ENCODE results near the gene EBP.

Gene EBP

GRCh38 chrX:48491809-48492208 is 29.8 kb upstream of the EBP start:
- no peak for DNase-seq (ENCODE audit: low read depth)
- no peak overlapping the region for H3K4me3 ChIP-seq (ENCODE audit: low read depth, low read length)
- TF ChIP-seq CTCF (IDR thresholded peaks at IDR 0.05; ENCODE audit: low read depth, low read length, missing control alignments) = no peak

GRCh38 chrX:48492293-48492910 is 29.2 kb upstream of the EBP start:
- no peak for TF ChIP-seq CTCF (IDR thresholded peaks at IDR 0.05; ENCODE audit: low read depth, low read length, missing control alignments)
- H3K4me3 ChIP-seq (ENCODE audit: low read depth, low read length) = no peak overlapping the region
- DNase-seq (ENCODE audit: low read depth) = no peak

- no peak overlapping the region for H3K4me3 ChIP-seq (ENCODE audit: low read depth, low read length)
- DNase-seq (ENCODE audit: low read depth) = no peak
- no peak for TF ChIP-seq CTCF (IDR thresholded peaks at IDR 0.05; ENCODE audit: low read depth, low read length, missing control alignments)
Measured at GRCh38 chrX:48493890-48494364, 27.7 kb upstream of the EBP start.

GRCh38 chrX:48496660-48497059 is 24.9 kb upstream of the EBP start:
- H3K4me3 ChIP-seq (ENCODE audit: low read depth, low read length) = no peak overlapping the region
- no peak for TF ChIP-seq CTCF (IDR thresholded peaks at IDR 0.05; ENCODE audit: low read depth, low read length, missing control alignments)
- DNase-seq (ENCODE audit: low read depth) = no peak

- no peak overlapping the region for H3K4me3 ChIP-seq (ENCODE audit: low read depth, low read length)
- TF ChIP-seq CTCF (IDR thresholded peaks at IDR 0.05; ENCODE audit: low read depth, low read length, missing control alignments) = no peak
- no peak for DNase-seq (ENCODE audit: low read depth)
Measured at GRCh38 chrX:48497871-48498270, 23.7 kb upstream of the EBP start.

GRCh38 chrX:48498374-48498809 is 23.2 kb upstream of the EBP start:
- no peak for DNase-seq (ENCODE audit: low read depth)
- TF ChIP-seq CTCF (IDR thresholded peaks at IDR 0.05; ENCODE audit: low read depth, low read length, missing control alignments) = no peak
- no peak overlapping the region for H3K4me3 ChIP-seq (ENCODE audit: low read depth, low read length)

- DNase-seq (ENCODE audit: low read depth) = no peak
- H3K4me3 ChIP-seq (ENCODE audit: low read depth, low read length) = no peak overlapping the region
- TF ChIP-seq CTCF (IDR thresholded peaks at IDR 0.05; ENCODE audit: low read depth, low read length, missing control alignments) = no peak
Measured at GRCh38 chrX:48504261-48504660, 17.3 kb upstream of the EBP start.
